Gastroesophageal sphincter (tissue), 4 donors: Measurements from ENCODE around the gene CENPS. TPM values are rescaled to one million over a fixed set of nuclear protein-coding genes. Genes with fewer than 3 reads are reported as not detected.

Experiments used
- ATAC-seq: fragments of 150-250 bp; one replicate; pipeline ENCODE4 v1.9.1; 2016; ENCODE audit warnings: mild to moderate bottlenecking, moderate library complexity
- H3K27ac ChIP-seq, 4 donors: fragments of 200-600 bp; sonication (generic) in 3 of 4; 1 replicate in 3 of 4; 2 replicates in 1 of 4; pipeline ENCODE4 v1.5.1; 2016 to 2019
- H3K27me3 ChIP-seq: fragments of 200-600 bp; sonication (generic); one replicate; pipeline ENCODE4 v1.5.1; 2019
- H3K36me3 ChIP-seq, 2 donors: fragments of 200-600 bp; sonication (generic); one replicate each; pipeline ENCODE4 v1.5.1; 2019; ENCODE audit warnings: control low read depth in 1 of 2
- H3K4me1 ChIP-seq, 3 donors: fragments of 200-600 bp; sonication (generic); 1 replicate in 2 of 3; 2 replicates in 1 of 3; pipeline ENCODE4 v1.5.1; 2016 to 2019; ENCODE audit warnings: control low read depth in 2 of 3
- H3K4me3 ChIP-seq, 2 donors: fragments of 200-600 bp; sonication (generic); one replicate each; pipeline ENCODE4 v1.5.1; 2019; ENCODE audit warnings: mild to moderate bottlenecking in 1 of 2, moderate library complexity in 1 of 2
- H3K9me3 ChIP-seq, 3 donors: fragments of 200-600 bp; sonication (generic); one replicate each; pipeline ENCODE4 v1.5.1; 2017 to 2019; ENCODE audit warnings: control low read depth in 2 of 3
- EP300 ChIP-seq: sonication (generic); formaldehyde crosslinking; IDR thresholded peaks from one replicate; pipeline ENCODE4 v1.6.1; 2017; ENCODE audit warnings: antibody characterized with exemption, mild to moderate bottlenecking
- POLR2A ChIP-seq, 2 donors: fragments of 450-650 bp; IDR thresholded peaks; one replicate each; pipeline ENCODE4 v1.6.1; 2017; ENCODE audit warnings: antibody characterized with exemption in 2 of 2, mild to moderate bottlenecking in 2 of 2, moderate library complexity in 1 of 2
- POLR2AphosphoS5 ChIP-seq: sonication (generic); formaldehyde crosslinking; IDR thresholded peaks from one replicate; pipeline ENCODE4 v1.6.1; 2017; ENCODE audit warnings: antibody characterized with exemption
- WGBS, 2 donors: methylation state at CpG; one replicate each; pipeline ENCODE4 v1.1.5; 2018; ENCODE audit warnings: low coverage in 1 of 2; 5-methylcytosine and 5-hydroxymethylcytosine counted together
- total RNA-seq, 4 donors: library from RNA; depleted of rRNA; stranded (reverse); fragments of >200 nt; gene quantifications; one replicate each; pipeline ENCODE4 v1.1.0, GENCODE V29; 2016
- TF ChIP-seq, protein P1 (sequence below), 4 experiments: fragments of 200-600 bp in 2 of 4; fragments of 450-650 bp in 2 of 4; sonication (generic) in 1 of 4; IDR thresholded peaks; one replicate each; pipeline ENCODE4 v1.5.1; 2017 to 2019; ENCODE audit warnings: antibody characterized with exemption in 4 of 4, mild to moderate bottlenecking in 2 of 4, moderate library complexity in 2 of 4

Gene CENPS
- total RNA-seq, 4 donors from 2014 or later = 2.1 to 7.2 (median 4.8) TPM

DNA sequence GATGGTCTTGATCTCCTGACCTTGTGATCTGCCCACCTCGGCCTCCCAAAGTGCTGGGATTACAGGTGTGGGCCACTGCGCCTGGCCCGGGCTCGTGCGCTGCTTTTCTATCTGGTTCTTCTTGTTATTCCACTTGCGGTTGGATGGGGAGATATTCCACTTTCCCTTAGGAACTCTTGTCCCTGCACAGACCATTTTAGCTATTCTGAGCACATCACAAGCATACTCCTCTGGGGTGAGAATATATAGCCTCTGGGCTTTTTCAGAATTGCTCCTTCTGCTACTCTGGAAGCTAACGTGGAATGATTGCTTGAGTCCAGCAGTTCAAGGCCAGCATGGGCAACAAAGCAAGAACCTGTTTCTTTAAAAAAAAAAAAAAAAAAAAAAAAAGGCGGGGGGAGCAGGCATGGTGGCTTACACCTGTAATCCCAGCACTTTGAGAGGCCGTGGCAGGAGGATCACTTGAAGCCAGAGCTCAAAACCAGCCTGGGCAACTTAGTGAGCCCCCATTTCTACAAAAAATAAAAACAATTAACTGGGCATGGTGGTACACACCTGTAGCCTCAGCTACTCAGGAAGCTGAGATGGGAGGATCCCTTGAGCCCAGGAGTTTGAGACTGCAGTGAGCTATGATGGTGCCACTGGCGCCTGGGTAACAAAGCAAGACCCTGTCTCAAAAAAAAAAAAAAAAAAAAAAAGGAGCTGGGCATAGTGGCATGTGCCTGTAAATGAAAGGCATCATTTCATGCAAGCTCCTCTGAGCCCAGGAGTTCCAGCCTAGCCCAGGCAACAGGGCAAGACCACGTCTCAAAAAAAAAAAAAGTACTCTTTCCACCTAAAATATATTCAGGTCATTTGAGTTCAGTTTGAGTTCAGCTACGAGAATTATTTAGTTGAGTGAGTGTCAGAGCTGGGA lies 43.2 kb upstream of the CENPS start:
- Histone ChIP-seq H3K27ac (peak overlapping the region in 3 of 4 donors; percentile 76 to 79 (median 77)), H3K36me3 (no peaks in the 10 kb centered on the region), H3K4me1 (peaks cover 0 to 23% (median 0%) of the 10 kb centered on the region in 3 donors), H3K27me3 (no peaks in the 10 kb centered on the region), H3K9me3 (no peaks in the 10 kb centered on the region), H3K4me3 (no peak overlapping the region)
- ATAC-seq = no peak
- 22 to 47% methylated on average over 1 to 4 of the region's 12 CpGs for WGBS, 2 donors
- TF ChIP-seq EP300 = no peak

DNA sequence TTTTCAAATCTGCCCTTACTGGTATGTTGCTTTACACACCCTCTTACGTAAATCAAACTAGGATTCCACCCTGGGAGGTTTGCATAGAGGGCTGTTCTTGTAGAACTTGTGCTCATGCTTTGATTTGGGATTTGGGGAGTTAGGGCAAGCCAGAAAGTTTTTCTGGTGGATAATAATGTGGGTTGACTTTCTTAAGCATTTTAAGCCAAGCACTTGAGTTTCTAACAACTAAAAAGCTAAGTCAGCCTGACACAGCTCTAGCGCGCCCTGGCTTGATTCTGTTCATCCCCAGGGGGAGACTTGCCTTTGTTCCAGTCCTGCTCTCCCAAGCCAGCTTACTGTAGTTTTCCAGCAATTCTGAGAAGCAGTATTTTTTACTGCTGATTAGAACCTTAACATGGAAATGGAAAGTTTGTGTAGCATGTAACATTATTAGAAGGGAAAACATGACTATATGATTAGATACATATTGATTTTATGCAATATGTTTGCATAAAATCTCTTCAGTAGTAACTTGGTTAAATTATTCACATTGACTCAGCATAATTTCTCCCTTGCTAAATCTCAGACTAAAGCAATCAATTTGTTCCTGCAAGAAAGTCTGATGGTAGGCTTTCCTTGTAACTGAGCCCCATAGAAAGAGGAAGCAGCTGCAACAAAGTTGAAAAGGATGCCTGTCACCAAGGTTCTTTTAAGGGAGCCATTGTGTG lies 42.4 kb upstream of the CENPS start:
- peak; percentile 84 for ATAC-seq
- TF ChIP-seq POLR2AphosphoS5 = no peak
- no peak for TF ChIP-seq EP300
- TF ChIP-seq POLR2A (IDR thresholded peaks at IDR 0.05) = no peak
- TF ChIP-seq, protein P1, sequence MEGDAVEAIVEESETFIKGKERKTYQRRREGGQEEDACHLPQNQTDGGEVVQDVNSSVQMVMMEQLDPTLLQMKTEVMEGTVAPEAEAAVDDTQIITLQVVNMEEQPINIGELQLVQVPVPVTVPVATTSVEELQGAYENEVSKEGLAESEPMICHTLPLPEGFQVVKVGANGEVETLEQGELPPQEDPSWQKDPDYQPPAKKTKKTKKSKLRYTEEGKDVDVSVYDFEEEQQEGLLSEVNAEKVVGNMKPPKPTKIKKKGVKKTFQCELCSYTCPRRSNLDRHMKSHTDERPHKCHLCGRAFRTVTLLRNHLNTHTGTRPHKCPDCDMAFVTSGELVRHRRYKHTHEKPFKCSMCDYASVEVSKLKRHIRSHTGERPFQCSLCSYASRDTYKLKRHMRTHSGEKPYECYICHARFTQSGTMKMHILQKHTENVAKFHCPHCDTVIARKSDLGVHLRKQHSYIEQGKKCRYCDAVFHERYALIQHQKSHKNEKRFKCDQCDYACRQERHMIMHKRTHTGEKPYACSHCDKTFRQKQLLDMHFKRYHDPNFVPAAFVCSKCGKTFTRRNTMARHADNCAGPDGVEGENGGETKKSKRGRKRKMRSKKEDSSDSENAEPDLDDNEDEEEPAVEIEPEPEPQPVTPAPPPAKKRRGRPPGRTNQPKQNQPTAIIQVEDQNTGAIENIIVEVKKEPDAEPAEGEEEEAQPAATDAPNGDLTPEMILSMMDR (IDR thresholded peaks at IDR 0.05) = peak in 1 of 4 experiments; percentile 13
- peaks cover 0 to 23% (median 0%) of the 10 kb centered on the region in 3 donors for H3K4me1 ChIP-seq
- H3K27me3 ChIP-seq = no peaks in the 10 kb centered on the region
- H3K4me3 ChIP-seq = peak overlapping the region in 1 of 2 donors; percentile 4
- H3K9me3 ChIP-seq = no peaks in the 10 kb centered on the region
- H3K27ac ChIP-seq = peak overlapping the region; percentile 17 to 79 (median 76)
- H3K36me3 ChIP-seq = no peaks in the 10 kb centered on the region
- 8 to 30% methylated on average over 3 of the region's 3 CpGs for WGBS, 2 donors

DNA sequence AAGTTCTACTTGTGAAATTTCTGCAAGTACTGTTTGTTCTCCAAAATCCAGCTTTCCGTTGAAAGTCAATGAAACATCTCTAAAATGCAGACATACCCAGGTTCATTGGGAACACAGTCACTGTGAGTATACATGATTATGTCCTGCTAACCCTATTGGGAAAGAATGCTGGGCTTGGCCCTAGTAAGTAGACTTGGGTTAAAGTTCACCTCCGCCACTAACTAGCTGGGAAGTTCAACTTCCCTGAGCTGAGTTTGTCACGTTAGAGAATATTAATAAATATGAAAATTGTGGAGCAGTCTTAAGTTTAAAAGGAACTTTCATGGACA lies 41.9 kb upstream of the CENPS start:
- Histone ChIP-seq H3K27me3 (no peaks in the 10 kb centered on the region), H3K27ac (peak overlapping the region in 3 of 4 donors; percentile 76 to 79 (median 77)), H3K4me3 (no peak overlapping the region), H3K9me3 (no peaks in the 10 kb centered on the region), H3K4me1 (peaks cover 0 to 23% (median 0%) of the 10 kb centered on the region in 3 donors), H3K36me3 (no peaks in the 10 kb centered on the region)
- peak; percentile 34 for ATAC-seq
- 63 to 65% methylated on average over 1 to 3 of the region's 3 CpGs for WGBS, 2 donors
- TF ChIP-seq EP300 (no peak), POLR2A (IDR thresholded peaks at IDR 0.05) (no peak), POLR2AphosphoS5 (no peak)
- TF ChIP-seq, protein P1 (IDR thresholded peaks at IDR 0.05) = no peak

DNA sequence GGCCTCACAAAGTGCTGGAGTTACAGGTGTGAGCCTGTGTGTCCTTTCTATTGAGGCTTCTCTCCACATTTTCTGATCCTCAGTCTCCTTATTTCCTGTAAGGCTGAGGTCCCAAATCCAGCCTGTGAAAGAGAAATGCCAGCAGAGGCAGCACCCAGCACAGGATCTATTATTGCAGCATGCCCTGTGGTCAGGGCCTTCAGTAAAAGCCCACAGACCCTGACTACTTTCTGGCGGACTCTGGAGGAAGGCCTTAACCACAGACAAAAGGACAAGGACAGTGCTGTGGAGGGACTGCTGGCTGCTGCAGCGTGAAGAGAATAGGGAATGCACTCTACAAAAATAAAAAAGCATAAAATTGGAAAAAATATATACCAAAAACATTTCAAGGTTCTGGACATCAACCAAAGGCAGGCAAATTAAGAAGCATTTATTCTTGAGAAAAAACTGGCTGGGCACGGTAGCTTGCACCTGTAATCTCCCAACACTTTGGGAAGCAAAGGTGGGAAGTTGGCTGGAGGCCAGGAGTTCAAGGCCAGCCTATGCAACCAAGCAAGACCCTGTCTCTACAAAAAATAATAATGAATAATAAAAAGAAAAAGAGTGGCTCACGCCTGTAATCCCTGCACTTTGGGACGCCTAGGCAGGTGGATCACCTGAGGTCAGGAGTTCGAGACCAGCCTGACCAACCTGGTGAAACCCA lies 40.8 kb upstream of the CENPS start:
- peak overlapping the region in 1 of 4 donors; percentile 77 for H3K27ac ChIP-seq
- 87 to 100% methylated on average over 3 to 5 of the region's 6 CpGs for WGBS, 2 donors
- peaks cover 0 to 5% (median 0%) of the 10 kb centered on the region in 3 donors for H3K9me3 ChIP-seq
- H3K27me3 ChIP-seq = no peaks in the 10 kb centered on the region
- H3K4me1 ChIP-seq = peaks cover 0 to 23% (median 0%) of the 10 kb centered on the region in 3 donors
- no peak overlapping the region for H3K4me3 ChIP-seq
- no peaks in the 10 kb centered on the region for H3K36me3 ChIP-seq
- TF ChIP-seq, protein P1 (IDR thresholded peaks at IDR 0.05) = no peak
- no peak for ATAC-seq

DNA sequence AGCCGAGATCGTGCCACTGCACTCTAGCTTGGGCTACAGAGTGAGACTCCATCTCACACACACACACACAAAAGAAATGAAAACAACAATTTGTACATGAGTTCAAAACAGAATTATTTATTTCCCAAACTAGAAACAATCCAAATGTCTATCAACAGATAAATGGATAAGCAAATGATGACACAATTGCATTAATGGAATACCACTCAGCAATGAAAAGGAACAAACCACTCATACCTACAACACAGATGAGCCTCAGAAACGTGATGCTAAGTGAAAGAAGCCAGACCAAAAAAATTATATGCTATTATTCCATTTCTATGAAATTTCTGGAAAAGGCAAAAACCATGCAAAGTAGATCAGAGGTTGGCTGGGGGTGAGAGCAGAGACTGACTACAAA lies 33.4 kb upstream of the CENPS start:
- Histone ChIP-seq H3K36me3 (no peaks in the 10 kb centered on the region), H3K27ac (no peak overlapping the region), H3K4me1 (peaks cover 0 to 32% (median 3%) of the 10 kb centered on the region in 3 donors), H3K27me3 (no peaks in the 10 kb centered on the region), H3K9me3 (peaks cover 0 to 5% (median 0%) of the 10 kb centered on the region in 3 donors), H3K4me3 (no peak overlapping the region)
- 87 to 90% methylated on average over 1 to 3 of the region's 3 CpGs for WGBS, 2 donors
- no peak for ATAC-seq
- TF ChIP-seq, protein P1 (IDR thresholded peaks at IDR 0.05) = no peak
- TF ChIP-seq POLR2AphosphoS5 (no peak), POLR2A (IDR thresholded peaks at IDR 0.05) (no peak), EP300 (no peak)
